IPS DF 6.9 (cell line): ENCODE data around the gene L1CAM.

Experiments
- DNase-seq: peaks from one replicate; pipeline ENCODE4 v3.0.0-alpha.2; 2013; ENCODE audit warnings: low read depth, low spot score
- H3K27ac ChIP-seq: one replicate; pipeline ENCODE4 v1.5.1; 2013; ENCODE audit warnings: low read length, control low read depth
- H3K27me3 ChIP-seq: 2 replicates; pipeline ENCODE4 v1.6.1; 2013; ENCODE audit warnings: mild to moderate bottlenecking, low read length; ENCODE audit not compliant: control insufficient read depth, insufficient read depth
- H3K36me3 ChIP-seq: 2 replicates; pipeline ENCODE4 v1.6.1; 2013; ENCODE audit warnings: low read length; ENCODE audit not compliant: control insufficient read depth, insufficient read depth
- H3K4me1 ChIP-seq: 2 replicates; pipeline ENCODE4 v1.6.1; 2013; ENCODE audit warnings: low read length; ENCODE audit not compliant: control insufficient read depth, insufficient read depth
- H3K4me3 ChIP-seq: 2 replicates; pipeline ENCODE4 v1.5.1; 2013; ENCODE audit warnings: mild to moderate bottlenecking, low read length
- H3K9me3 ChIP-seq: 2 replicates; pipeline ENCODE4 v1.6.1; 2013; ENCODE audit warnings: low read length, inconsistent platforms; ENCODE audit not compliant: control insufficient read depth, insufficient read depth
- whole genome bisulfite sequencing: extraction: QIAGEN DNeasy Blood & Tissue Kit; methylation state at CpG from one replicate; pipeline ENCODE4 v1.1.7; 2013; ENCODE audit warnings: mixed read lengths, missing lambda C conversion rate; ENCODE audit not compliant: insufficient read length, insufficient coverage; 5-methylcytosine and 5-hydroxymethylcytosine counted together

Gene L1CAM

DNA sequence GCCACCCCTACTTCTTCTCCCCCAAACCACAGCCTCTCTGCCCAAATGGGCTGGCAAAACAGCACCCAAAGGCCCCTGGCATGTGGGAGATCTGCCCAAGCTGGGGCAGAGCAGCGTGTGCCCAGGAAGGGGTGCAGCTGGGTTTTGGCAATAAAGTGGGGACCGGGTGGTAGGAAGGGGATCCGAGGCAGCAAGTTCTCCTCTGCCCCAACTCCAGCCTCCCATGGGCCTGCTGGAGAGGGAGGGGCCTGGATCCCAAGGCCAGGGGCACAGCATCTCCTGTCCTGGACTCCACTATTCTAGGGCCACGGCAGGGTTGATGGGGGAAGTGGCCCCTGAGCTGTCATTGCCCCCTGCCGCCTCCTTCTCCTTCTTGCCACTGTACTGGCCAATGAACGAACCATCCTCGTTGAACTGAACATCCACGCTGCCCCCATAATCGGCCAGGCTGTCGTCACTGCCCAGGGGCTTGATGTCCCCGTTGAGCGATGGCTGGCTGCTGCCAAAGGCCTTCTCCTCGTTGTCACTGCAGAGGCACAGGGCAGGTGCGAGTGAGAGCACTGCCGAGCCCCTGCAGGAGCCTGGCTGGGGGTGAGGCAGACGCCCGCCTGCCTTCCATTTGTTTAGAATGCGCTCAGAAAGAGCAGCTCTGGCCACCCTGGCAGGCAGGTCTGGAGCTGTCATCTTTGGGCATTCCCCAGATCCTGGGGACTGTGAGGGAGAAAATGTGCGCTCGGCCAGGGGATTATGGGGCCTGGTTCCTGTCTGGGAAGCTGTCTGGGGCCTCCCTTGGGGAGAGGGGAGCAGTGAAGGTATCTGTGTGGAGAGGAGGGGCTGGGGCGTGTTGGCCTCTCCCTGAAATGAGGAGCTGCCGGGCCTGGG, 23.4 kb downstream of the L1CAM start:
- Histone ChIP-seq H3K36me3 (peaks cover 4% of the 10 kb centered on the region), H3K4me1 (peaks cover 1% of the 10 kb centered on the region; the same call in 1 of the 2 replicates), H3K27me3 (no peaks in the 10 kb centered on the region), H3K27ac (no peak overlapping the region), H3K9me3 (no peaks in the 10 kb centered on the region), H3K4me3 (no peak overlapping the region)
- no peak for DNase-seq
- no CpG with 5 or more reads among the region's 22 CpGs for WGBS

DNA sequence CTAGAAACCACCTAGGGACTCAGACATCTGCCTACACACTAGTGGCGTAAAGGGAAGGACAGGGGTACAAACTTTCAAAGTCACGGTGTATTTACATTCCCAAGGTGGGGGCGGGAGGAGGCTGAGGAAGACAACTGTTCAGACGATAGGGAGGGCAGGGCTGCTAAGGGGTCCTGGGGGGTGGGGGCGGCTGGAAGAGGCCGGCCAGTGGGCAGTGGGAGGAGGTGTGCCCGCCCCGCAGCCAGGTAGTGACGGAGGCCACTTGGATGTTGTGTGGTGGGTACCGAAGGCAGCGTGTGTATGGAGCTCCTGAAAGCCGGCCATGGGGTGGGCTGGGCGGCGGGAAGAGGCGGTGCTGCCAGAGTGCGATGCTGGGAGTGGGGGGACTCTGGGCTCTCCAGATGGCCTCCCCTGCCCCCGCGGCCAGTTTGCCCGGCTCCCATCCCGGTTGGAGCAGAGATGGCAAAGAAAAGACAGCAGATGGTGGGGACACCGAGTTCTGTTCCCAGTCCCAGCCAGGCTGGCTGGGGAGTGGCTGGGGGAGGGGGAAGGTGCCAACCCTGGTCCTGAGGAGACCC, 24.2 kb downstream of the L1CAM start:
- H3K9me3 ChIP-seq: no peaks in the 10 kb centered on the region
- peaks cover 4% of the 10 kb centered on the region; the same call in 1 of the 2 replicates for H3K36me3 ChIP-seq
- no peak overlapping the region for H3K27ac ChIP-seq
- H3K4me1 ChIP-seq: peaks cover 1% of the 10 kb centered on the region; the same call in 1 of the 2 replicates
- no peaks in the 10 kb centered on the region for H3K27me3 ChIP-seq
- DNase-seq: no peak
- no CpG with 5 or more reads among the region's 21 CpGs for WGBS
- H3K4me3 ChIP-seq: no peak overlapping the region

DNA sequence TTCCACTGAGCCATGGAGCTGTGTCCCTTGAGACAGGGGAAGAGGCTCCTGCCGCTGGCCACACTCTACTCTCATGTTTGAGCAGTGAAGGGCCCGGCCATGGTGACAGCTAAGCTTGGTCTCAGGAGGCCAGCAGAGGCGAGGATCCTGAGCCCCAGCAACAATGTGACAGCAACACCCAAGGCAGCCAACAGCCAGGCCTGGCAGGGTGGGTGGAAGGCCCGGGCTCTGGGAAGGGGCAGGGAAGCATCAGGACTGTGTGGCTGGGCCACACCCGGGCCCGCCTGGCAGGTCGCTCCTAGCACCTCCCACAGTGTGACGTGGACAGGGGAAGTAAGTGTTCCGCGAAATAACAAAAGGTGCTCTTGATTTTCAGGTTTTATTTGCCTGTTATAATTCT, 24.8 kb downstream of the L1CAM start:
- no peak for DNase-seq
- H3K9me3 ChIP-seq: no peaks in the 10 kb centered on the region
- H3K27me3 ChIP-seq: no peaks in the 10 kb centered on the region
- peaks cover 1% of the 10 kb centered on the region; the same call in 1 of the 2 replicates for H3K4me1 ChIP-seq
- WGBS: no CpG with 5 or more reads among the region's 10 CpGs
- no peak overlapping the region for H3K4me3 ChIP-seq
- H3K27ac ChIP-seq: no peak overlapping the region
- H3K36me3 ChIP-seq: peaks cover 4% of the 10 kb centered on the region; the same call in 1 of the 2 replicates

DNA sequence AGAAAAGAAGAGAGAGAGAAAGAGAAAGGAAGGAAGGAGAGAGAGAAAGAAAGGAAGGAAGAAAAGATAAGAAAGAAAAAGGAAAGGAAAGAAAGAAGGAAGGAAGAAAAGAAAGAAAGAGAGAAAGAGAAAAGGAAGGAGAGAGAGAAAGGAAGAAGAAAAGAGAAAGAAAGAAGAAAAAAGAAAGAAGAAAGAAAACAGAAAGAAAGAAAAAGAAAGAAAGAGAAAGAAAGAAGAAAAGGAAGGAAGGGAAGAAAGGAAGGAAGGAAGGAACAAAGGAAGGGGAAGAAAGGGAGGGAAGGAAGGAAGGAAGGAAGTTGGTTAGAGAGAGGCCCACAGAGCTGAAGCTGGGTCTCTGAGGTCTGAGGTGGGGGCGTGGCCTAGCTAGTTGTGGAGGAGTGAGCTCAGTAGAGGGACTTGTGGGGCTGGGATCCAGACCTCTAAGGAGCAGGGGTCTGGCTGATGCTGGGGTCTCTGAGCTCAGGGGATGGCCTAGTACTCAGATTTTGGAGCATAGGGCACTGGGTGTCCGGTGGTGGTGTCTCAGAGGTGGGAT, 28.5 kb downstream of the L1CAM start:
- Histone ChIP-seq H3K4me3 (no peak overlapping the region), H3K4me1 (peaks cover 1% of the 10 kb centered on the region; the same call in 1 of the 2 replicates), H3K9me3 (no peaks in the 10 kb centered on the region), H3K27me3 (no peaks in the 10 kb centered on the region), H3K36me3 (no peaks in the 10 kb centered on the region), H3K27ac (no peak overlapping the region)
- no CpG with 5 or more reads among the region's 2 CpGs for WGBS
- DNase-seq: no peak

DNA sequence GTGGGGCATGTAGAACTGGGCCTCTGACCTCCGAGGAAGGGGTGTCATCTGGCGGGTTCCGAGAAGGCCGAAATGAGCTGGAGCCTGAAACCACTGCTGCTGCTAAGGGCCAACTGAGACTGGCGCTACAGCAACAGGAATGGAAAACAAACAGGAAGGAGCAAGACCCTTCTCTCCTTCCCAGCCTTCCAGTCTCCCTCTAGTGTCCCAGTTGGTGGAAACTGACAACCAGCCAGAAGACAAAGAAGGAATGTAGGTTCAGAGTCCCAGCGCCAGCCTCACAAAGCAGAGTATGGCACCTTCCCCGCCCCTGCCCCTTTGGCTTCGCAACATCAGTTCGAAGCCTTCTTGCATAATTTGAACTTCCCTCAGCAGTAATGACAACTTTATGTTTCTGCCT, 31.3 kb downstream of the L1CAM start:
- H3K36me3 ChIP-seq: no peaks in the 10 kb centered on the region
- H3K9me3 ChIP-seq: no peaks in the 10 kb centered on the region
- H3K27me3 ChIP-seq: no peaks in the 10 kb centered on the region
- no peak for DNase-seq
- H3K4me1 ChIP-seq: no peaks in the 10 kb centered on the region
- H3K27ac ChIP-seq: no peak overlapping the region
- WGBS: no CpG with 5 or more reads among the region's 9 CpGs
- H3K4me3 ChIP-seq: no peak overlapping the region

DNA sequence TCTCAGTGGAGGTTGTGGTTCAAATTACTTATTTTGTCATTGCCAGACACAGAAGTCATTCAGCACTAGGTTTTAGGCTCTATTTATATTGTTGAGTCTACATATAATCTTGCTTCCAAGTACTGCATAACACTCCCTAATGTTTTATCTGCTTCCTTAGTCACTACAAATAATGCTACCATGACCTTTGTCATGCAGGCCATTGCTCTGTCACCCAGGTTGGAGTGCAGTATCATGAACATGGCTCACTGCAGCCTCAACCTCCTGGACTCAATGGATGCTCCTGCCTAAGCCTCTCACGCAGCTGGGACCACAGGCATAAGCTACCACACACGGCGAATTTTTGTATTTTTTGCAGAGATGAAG, 32.1 kb downstream of the L1CAM start:
- H3K27ac ChIP-seq: no peak overlapping the region
- no peaks in the 10 kb centered on the region for H3K4me1 ChIP-seq
- no peaks in the 10 kb centered on the region for H3K36me3 ChIP-seq
- no peaks in the 10 kb centered on the region for H3K9me3 ChIP-seq
- no peak overlapping the region for H3K4me3 ChIP-seq
- DNase-seq: no peak
- H3K27me3 ChIP-seq: no peaks in the 10 kb centered on the region
- WGBS: no CpG with 5 or more reads among the region's 3 CpGs

DNA sequence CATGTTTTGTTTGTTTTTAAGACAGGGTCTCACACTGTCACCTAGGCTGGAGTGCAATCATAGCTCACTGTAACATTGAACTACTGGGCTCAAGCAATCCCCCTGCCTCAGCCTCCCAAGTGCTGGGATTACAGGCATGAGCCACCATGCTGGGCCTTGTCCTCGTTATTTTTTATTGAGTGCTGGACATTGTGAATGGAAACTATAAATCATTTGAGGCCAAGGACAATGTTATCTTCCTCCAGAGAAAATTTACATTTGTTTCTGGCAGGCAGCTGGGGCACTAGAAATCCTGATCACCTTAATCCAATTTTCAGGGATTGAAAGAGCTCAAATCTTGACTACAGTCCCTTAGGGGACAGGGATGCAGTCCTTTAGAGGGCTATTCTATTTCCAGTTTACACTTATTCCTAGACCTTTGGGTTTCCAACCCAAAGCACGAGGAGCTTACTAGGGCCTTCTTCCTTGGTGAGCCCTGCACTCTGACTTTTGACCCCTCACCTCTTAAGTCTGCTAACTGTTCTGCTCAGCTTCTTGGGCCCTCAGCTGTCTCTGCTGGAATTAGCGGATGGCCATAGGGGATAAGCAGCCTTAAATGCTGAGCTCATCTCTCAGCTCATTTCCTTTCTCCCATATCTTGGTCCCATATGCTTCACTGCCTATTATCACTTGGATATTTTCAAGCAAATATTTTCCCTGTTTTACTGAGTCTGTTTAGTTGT, 32.6 kb downstream of the L1CAM start:
- Histone ChIP-seq H3K4me3 (no peak overlapping the region), H3K36me3 (no peaks in the 10 kb centered on the region), H3K27me3 (no peaks in the 10 kb centered on the region), H3K4me1 (no peaks in the 10 kb centered on the region), H3K9me3 (no peaks in the 10 kb centered on the region), H3K27ac (no peak overlapping the region)
- no peak for DNase-seq
- WGBS: no CpG with 5 or more reads among the region's 3 CpGs

DNA sequence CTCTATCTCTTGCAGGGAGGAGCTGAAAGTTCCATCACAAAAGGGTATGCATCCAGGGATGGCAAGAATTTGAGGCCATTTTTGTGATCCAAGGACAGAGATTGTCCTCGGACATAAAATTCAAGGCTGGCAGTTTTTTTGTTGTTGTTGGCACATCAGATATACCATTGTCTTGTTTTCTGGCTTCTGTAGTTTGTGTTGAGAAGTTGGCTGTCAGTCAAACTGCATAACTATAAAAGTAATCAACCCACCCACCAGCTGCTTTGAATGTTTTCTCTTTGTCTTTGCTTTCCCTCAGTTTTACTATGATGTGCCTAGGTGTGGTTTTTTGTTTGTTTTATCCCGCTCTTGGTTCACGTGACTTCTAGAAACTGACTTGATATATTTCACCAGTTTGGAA, 34.0 kb downstream of the L1CAM start:
- no CpG with 5 or more reads among the region's 3 CpGs for WGBS
- Histone ChIP-seq H3K36me3 (no peaks in the 10 kb centered on the region), H3K4me3 (no peak overlapping the region), H3K4me1 (no peaks in the 10 kb centered on the region), H3K27ac (no peak overlapping the region), H3K27me3 (no peaks in the 10 kb centered on the region), H3K9me3 (no peaks in the 10 kb centered on the region)
- DNase-seq: no peak

DNA sequence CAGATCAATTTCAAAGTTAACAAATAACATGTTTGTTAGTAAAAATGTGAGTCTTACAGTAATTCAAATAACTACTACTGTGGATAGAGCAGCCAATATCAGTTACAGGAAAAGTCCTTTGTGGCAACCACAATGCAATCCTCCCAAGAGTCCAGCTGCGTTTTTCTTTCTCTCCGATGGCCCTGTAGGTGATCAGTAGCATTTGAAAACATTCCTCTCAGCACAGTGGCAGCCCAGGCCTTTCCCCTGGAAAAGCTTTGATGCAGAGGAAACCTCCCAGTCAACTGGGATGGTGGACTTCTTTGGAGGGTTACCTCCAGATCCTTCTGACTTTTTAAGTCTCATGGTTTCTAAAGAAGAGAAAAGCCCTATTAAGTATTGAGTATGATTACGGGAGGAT, 37.6 kb downstream of the L1CAM start:
- no peaks in the 10 kb centered on the region for H3K4me1 ChIP-seq
- no peak overlapping the region for H3K4me3 ChIP-seq
- DNase-seq: no peak
- H3K27ac ChIP-seq: no peak overlapping the region
- no peaks in the 10 kb centered on the region for H3K27me3 ChIP-seq
- H3K9me3 ChIP-seq: no peaks in the 10 kb centered on the region
- H3K36me3 ChIP-seq: no peaks in the 10 kb centered on the region
- WGBS: no CpG with 5 or more reads among the region's 3 CpGs

DNA sequence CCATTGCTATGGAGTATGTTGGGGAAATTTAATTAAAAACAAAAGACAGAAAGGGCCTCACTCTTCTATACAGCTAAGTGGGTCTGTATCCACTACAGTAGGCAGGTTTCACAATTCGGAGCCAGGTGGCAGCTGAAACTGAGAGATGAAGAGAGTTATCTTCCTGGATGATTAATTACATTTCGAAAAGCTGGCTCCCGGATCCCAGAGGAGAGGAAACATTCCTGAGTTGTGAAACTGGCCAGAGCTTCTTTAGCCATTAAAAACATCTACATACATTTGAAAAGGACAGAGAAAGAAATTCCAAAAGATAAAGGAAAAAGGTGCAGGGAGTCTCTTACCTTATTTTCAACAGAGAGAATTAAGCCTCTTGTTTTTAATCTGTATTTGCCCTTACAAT, 40.1 kb downstream of the L1CAM start:
- no peaks in the 10 kb centered on the region for H3K9me3 ChIP-seq
- no CpG with 5 or more reads among the region's 3 CpGs for WGBS
- H3K4me1 ChIP-seq: no peaks in the 10 kb centered on the region
- DNase-seq: no peak
- H3K36me3 ChIP-seq: no peaks in the 10 kb centered on the region
- no peak overlapping the region for H3K27ac ChIP-seq
- no peak overlapping the region for H3K4me3 ChIP-seq
- H3K27me3 ChIP-seq: no peaks in the 10 kb centered on the region
